Measurements from ENCODE around the gene STK39. TPM values are rescaled to one million over a fixed set of nuclear protein-coding genes. Genes with fewer than 3 reads are reported as not detected.

STK39 gene
- total RNA-seq, 1 experiment from 2014 or later, result 56.9 TPM

GRCh38 chr2:168079236-168079635 lies 168.2 kb downstream of the STK39 start:
- no peak overlapping the region for H2AFZ ChIP-seq (ENCODE audit: low read length)
- no peak overlapping the region for H3K9ac ChIP-seq (ENCODE audit: low read length)
- H3K27me3 ChIP-seq (ENCODE audit: low read length), result no peaks in the 10 kb centered on the region
- H3K9me3 ChIP-seq (ENCODE audit: low read length), result no peaks in the 10 kb centered on the region
- DNase-seq, result no peak
- peaks cover 33% of the 10 kb centered on the region for H3K79me2 ChIP-seq (ENCODE audit: low read length)
- H3K9me2 ChIP-seq (replicated peaks; ENCODE audit: insufficient read depth, low read length), result no peaks in the 10 kb centered on the region
- no peaks in the 10 kb centered on the region for H3K4me1 ChIP-seq (ENCODE audit: low read length)
- no peaks in the 10 kb centered on the region for H4K20me1 ChIP-seq (ENCODE audit: insufficient read depth, low read depth, low read length)
- peaks cover 6% of the 10 kb centered on the region; the same call in 1 of the 2 replicates for H3K36me3 ChIP-seq (ENCODE audit: insufficient read depth, low read length)
- no peak overlapping the region for H3K4me2 ChIP-seq (ENCODE audit: low read depth, low read length, poor library complexity, severe bottlenecking)
- H3K4me3 ChIP-seq (ENCODE audit: low read length), result no peak overlapping the region
- no peak overlapping the region for H3K27ac ChIP-seq (ENCODE audit: low read length)

- no peak overlapping the region for H3K4me2 ChIP-seq (ENCODE audit: low read depth, low read length, poor library complexity, severe bottlenecking)
- no peaks in the 10 kb centered on the region for H4K20me1 ChIP-seq (ENCODE audit: insufficient read depth, low read depth, low read length)
- H3K9me2 ChIP-seq (replicated peaks; ENCODE audit: insufficient read depth, low read length), result no peaks in the 10 kb centered on the region
- H3K27ac ChIP-seq (ENCODE audit: low read length), result no peak overlapping the region
- H3K9me3 ChIP-seq (ENCODE audit: low read length), result no peaks in the 10 kb centered on the region
- no peak overlapping the region for H2AFZ ChIP-seq (ENCODE audit: low read length)
- no peak overlapping the region for H3K9ac ChIP-seq (ENCODE audit: low read length)
- DNase-seq, result no peak
- H3K4me1 ChIP-seq (ENCODE audit: low read length), result no peaks in the 10 kb centered on the region
- peaks cover 20% of the 10 kb centered on the region for H3K79me2 ChIP-seq (ENCODE audit: low read length)
- peaks cover 10% of the 10 kb centered on the region; the same call in 1 of the 2 replicates for H3K36me3 ChIP-seq (ENCODE audit: insufficient read depth, low read length)
- H3K27me3 ChIP-seq (ENCODE audit: low read length), result no peaks in the 10 kb centered on the region
- no peak overlapping the region for H3K4me3 ChIP-seq (ENCODE audit: low read length)
These were observed 170.7 kb downstream of the STK39 start for GRCh38 chr2:168076731-168077130.

- Histone ChIP-seq H4K20me1 (ENCODE audit: insufficient read depth, low read depth, low read length) (no peaks in the 10 kb centered on the region), H3K27ac (ENCODE audit: low read length) (no peak overlapping the region), H3K27me3 (ENCODE audit: low read length) (no peaks in the 10 kb centered on the region), H2AFZ (ENCODE audit: low read length) (no peak overlapping the region), H3K36me3 (ENCODE audit: insufficient read depth, low read length) (peaks cover 10% of the 10 kb centered on the region; the same call in 1 of the 2 replicates), H3K9ac (ENCODE audit: low read length) (no peak overlapping the region), H3K4me3 (ENCODE audit: low read length) (no peak overlapping the region), H3K9me2 (replicated peaks; ENCODE audit: insufficient read depth, low read length) (no peaks in the 10 kb centered on the region), H3K9me3 (ENCODE audit: low read length) (no peaks in the 10 kb centered on the region), H3K4me1 (ENCODE audit: low read length) (no peaks in the 10 kb centered on the region), H3K4me2 (ENCODE audit: low read depth, low read length, poor library complexity, severe bottlenecking) (no peak overlapping the region), H3K79me2 (ENCODE audit: low read length) (peaks cover 20% of the 10 kb centered on the region)
- no peak for DNase-seq
These were observed 171.9 kb downstream of the STK39 start for GRCh38 chr2:168075446-168075845.

- Histone ChIP-seq H3K9ac (ENCODE audit: low read length) (no peak overlapping the region), H3K4me1 (ENCODE audit: low read length) (no peaks in the 10 kb centered on the region), H3K4me3 (ENCODE audit: low read length) (no peak overlapping the region)
These were observed 174.6 kb downstream of the STK39 start for GRCh38 chr2:168072626-168073303.

GRCh38 chr2:168064011-168064998 lies 183.1 kb downstream of the STK39 start:
- Histone ChIP-seq H3K36me3 (ENCODE audit: insufficient read depth, low read length) (no peaks in the 10 kb centered on the region; the same call in 1 of the 2 replicates), H3K27me3 (ENCODE audit: low read length) (no peaks in the 10 kb centered on the region), H3K27ac (ENCODE audit: low read length) (no peak overlapping the region), H3K9me3 (ENCODE audit: low read length) (no peaks in the 10 kb centered on the region), H2AFZ (ENCODE audit: low read length) (no peak overlapping the region), H4K20me1 (ENCODE audit: insufficient read depth, low read depth, low read length) (no peaks in the 10 kb centered on the region), H3K9me2 (replicated peaks; ENCODE audit: insufficient read depth, low read length) (no peaks in the 10 kb centered on the region), H3K9ac (ENCODE audit: low read length) (no peak overlapping the region), H3K4me2 (ENCODE audit: low read depth, low read length, poor library complexity, severe bottlenecking) (no peak overlapping the region), H3K79me2 (ENCODE audit: low read length) (0 out of 2 replicates have a peak, but pooled peaks cover 6% of the 10 kb centered on the region), H3K4me3 (ENCODE audit: low read length) (no peak overlapping the region), H3K4me1 (ENCODE audit: low read length) (no peaks in the 10 kb centered on the region)
- DNase-seq, result no peak

More at GRCh38 chr2:168072626-168073303, 174.6 kb downstream of the STK39 start:
- peaks cover 10% of the 10 kb centered on the region; the same call in 1 of the 2 replicates for H3K36me3 ChIP-seq (ENCODE audit: insufficient read depth, low read length)
- no peak overlapping the region for H2AFZ ChIP-seq (ENCODE audit: low read length)
- H3K27me3 ChIP-seq (ENCODE audit: low read length), result no peaks in the 10 kb centered on the region
- H3K79me2 ChIP-seq (ENCODE audit: low read length), result peaks cover 15% of the 10 kb centered on the region
- no peak overlapping the region for H3K4me2 ChIP-seq (ENCODE audit: low read depth, low read length, poor library complexity, severe bottlenecking)
- H3K9me3 ChIP-seq (ENCODE audit: low read length), result no peaks in the 10 kb centered on the region
- H4K20me1 ChIP-seq (ENCODE audit: insufficient read depth, low read depth, low read length), result no peaks in the 10 kb centered on the region
- no peak overlapping the region for H3K27ac ChIP-seq (ENCODE audit: low read length)
- DNase-seq, result no peak
- no peaks in the 10 kb centered on the region for H3K9me2 ChIP-seq (replicated peaks; ENCODE audit: insufficient read depth, low read length)

GRCh38 chr2:168062936-168063335 lies 184.5 kb downstream of the STK39 start:
- Histone ChIP-seq H3K9ac (ENCODE audit: low read length) (no peak overlapping the region), H3K79me2 (ENCODE audit: low read length) (0 out of 2 replicates have a peak, but pooled peaks cover 7% of the 10 kb centered on the region), H3K4me2 (ENCODE audit: low read depth, low read length, poor library complexity, severe bottlenecking) (no peak overlapping the region), H3K27ac (ENCODE audit: low read length) (no peak overlapping the region), H3K4me3 (ENCODE audit: low read length) (no peak overlapping the region), H2AFZ (ENCODE audit: low read length) (no peak overlapping the region), H3K27me3 (ENCODE audit: low read length) (no peaks in the 10 kb centered on the region), H3K36me3 (ENCODE audit: insufficient read depth, low read length) (no peaks in the 10 kb centered on the region; the same call in 1 of the 2 replicates), H3K9me3 (ENCODE audit: low read length) (no peaks in the 10 kb centered on the region), H3K4me1 (ENCODE audit: low read length) (no peaks in the 10 kb centered on the region), H3K9me2 (replicated peaks; ENCODE audit: insufficient read depth, low read length) (no peaks in the 10 kb centered on the region), H4K20me1 (ENCODE audit: insufficient read depth, low read depth, low read length) (no peaks in the 10 kb centered on the region)
- no peak for DNase-seq

- Histone ChIP-seq H3K9me2 (replicated peaks; ENCODE audit: insufficient read depth, low read length) (no peaks in the 10 kb centered on the region), H3K9me3 (ENCODE audit: low read length) (no peaks in the 10 kb centered on the region), H3K4me3 (ENCODE audit: low read length) (no peak overlapping the region), H3K36me3 (ENCODE audit: insufficient read depth, low read length) (no peaks in the 10 kb centered on the region; the same call in 1 of the 2 replicates), H3K27ac (ENCODE audit: low read length) (no peak overlapping the region), H3K79me2 (ENCODE audit: low read length) (0 out of 2 replicates have a peak, but pooled peaks cover 10% of the 10 kb centered on the region), H3K9ac (ENCODE audit: low read length) (no peak overlapping the region), H2AFZ (ENCODE audit: low read length) (no peak overlapping the region), H3K4me1 (ENCODE audit: low read length) (no peaks in the 10 kb centered on the region), H4K20me1 (ENCODE audit: insufficient read depth, low read depth, low read length) (no peaks in the 10 kb centered on the region), H3K27me3 (ENCODE audit: low read length) (no peaks in the 10 kb centered on the region), H3K4me2 (ENCODE audit: low read depth, low read length, poor library complexity, severe bottlenecking) (no peak overlapping the region)
- no peak for DNase-seq
These were observed 185.3 kb downstream of the STK39 start for GRCh38 chr2:168062054-168062453.

Measured in Karpas-422 (cell line).